HCT116 (cell line): Measurements from ENCODE around the gene TPRG1. TPM values are rescaled to one million over a fixed set of nuclear protein-coding genes. Genes with fewer than 3 reads are reported as not detected.

ENCODE experiments used
- ATAC-seq: fragments of 200-7000 bp; cut with Tn5 transposase; 2 replicates; pipeline ENCODE4 v1.9.1; 2020; ENCODE audit warnings: mild to moderate bottlenecking, moderate library complexity
- BruUV-seq: library from RNA; stranded (reverse); fragments of 400-500 nt; replicated peaks from 2 replicates; lab custom pipeline; 2021; lab: Mats Ljungman, UMichigan
- CTCF ChIA-PET: fragments of 300-600 bp; sonication (Branson Sonifier 250); formaldehyde crosslinking; loops from one replicate; lab custom pipeline; 2021; ENCODE audit warnings: antibody characterized with exemption; lab: Charles Lee
- POLR2A ChIA-PET: fragments of 300-600, 350-600 bp; sonication (Branson Sonifier 250); formaldehyde crosslinking; loops from one replicate; lab custom pipeline; 2021; ENCODE audit warnings: antibody characterized with exemption; lab: Charles Lee
- RAD21 ChIA-PET, 2 experiments: fragments of 300-600 bp; sonication (Branson Sonifier 250); formaldehyde crosslinking; loops; one replicate each; lab custom pipeline; 2023; ENCODE audit warnings: low total read pairs in 2 of 2; ENCODE audit not compliant: uncharacterized antibody in 2 of 2, unreplicated experiment in 2 of 2, low non-redundant PET in 1 of 2; lab: Charles Lee
- DNase-seq: peaks from one replicate; pipeline ENCODE4 v3.0.0-alpha.2; 2010; ENCODE audit warnings: low read depth, low spot score
- H2AFZ ChIP-seq: fragments of 200-600 bp; shearing (Covaris generic), sonication (generic); 2 replicates; pipeline ENCODE4 v1.6.1; 2017; ENCODE audit warnings: low read depth, mixed run types, mixed read lengths, antibody characterized with exemption, low read length; ENCODE audit not compliant: poor library complexity, severe bottlenecking
- H3K27ac ChIP-seq: 2 replicates; pipeline ENCODE4 v1.5.1; 2012; ENCODE audit warnings: low read depth, low read length
- H3K27me3 ChIP-seq: fragments of 200-600 bp; sonication (generic); 2 replicates; pipeline ENCODE4 v1.6.1; 2016; ENCODE audit warnings: mixed run types, low read length, mixed read lengths; ENCODE audit not compliant: insufficient read depth
- H3K36me3 ChIP-seq, 2 experiments: fragments of 200-500 bp in 1 of 2; fragments of 200-600 bp in 1 of 2; sonication (Bioruptor generic) in 1 of 2; sonication (generic) in 1 of 2; 2 replicates each; pipeline versions ENCODE4 v1.5.1 to v1.6.1; 2014 to 2016; ENCODE audit warnings: low read length in 2 of 2, inconsistent platforms in 1 of 2, mixed read lengths in 1 of 2, mixed run types in 1 of 2; ENCODE audit not compliant: insufficient read depth in 2 of 2, control insufficient read depth in 1 of 2
- H3K4me1 ChIP-seq, 2 experiments: fragments of 200-600 bp in 1 of 2; sonication (generic) in 1 of 2; 2 replicates each; pipeline versions ENCODE4 v1.5.1 to v1.6.1; 2012 to 2017; ENCODE audit warnings: low read length in 2 of 2, inconsistent platforms in 1 of 2, mild to moderate bottlenecking in 1 of 2, mixed read lengths in 1 of 2, mixed run types in 1 of 2, moderate library complexity in 1 of 2; ENCODE audit not compliant: insufficient read depth in 2 of 2, control insufficient read depth in 1 of 2
- H3K4me2 ChIP-seq: fragments of 200-600 bp; sonication (generic); 2 replicates; pipeline ENCODE4 v1.6.1; 2017; ENCODE audit warnings: mixed run types, low read length, mixed read lengths
- H3K4me3 ChIP-seq, 2 experiments: fragments of 200-600 bp in 1 of 2; sonication (generic) in 1 of 2; replicated peaks in 1 of 2; 2 replicates each; pipeline ENCODE4 v1.5.1; 2011 to 2016; ENCODE audit warnings: low read length in 2 of 2, control low read depth in 1 of 2, low read depth in 1 of 2, mild to moderate bottlenecking in 1 of 2, mixed read lengths in 1 of 2, mixed run types in 1 of 2
- H3K79me2 ChIP-seq: fragments of 200-600 bp; sonication (generic); 2 replicates; pipeline ENCODE4 v1.6.1; 2017; ENCODE audit warnings: mild to moderate bottlenecking, mixed run types, low read length, moderate library complexity, mixed read lengths; ENCODE audit not compliant: insufficient read depth
- H3K9ac ChIP-seq: fragments of 200-600 bp; sonication (generic); 2 replicates; pipeline ENCODE4 v1.6.1; 2016; ENCODE audit warnings: low read length, mixed read lengths
- H3K9me2 ChIP-seq: fragments of 200-600 bp; sonication (generic), shearing (Covaris generic); 2 replicates; pipeline ENCODE4 v1.6.1; 2017; ENCODE audit warnings: mixed run types, mild to moderate bottlenecking, moderate library complexity; ENCODE audit not compliant: insufficient read depth
- H3K9me3 ChIP-seq, 2 experiments: fragments of 200-500 bp in 1 of 2; fragments of 200-600 bp in 1 of 2; sonication (Bioruptor generic) in 1 of 2; sonication (generic) in 1 of 2; 2 replicates each; pipeline ENCODE4 v1.6.1; 2014 to 2017; ENCODE audit warnings: low read length in 2 of 2, mixed read lengths in 2 of 2, inconsistent platforms in 1 of 2, low read depth in 1 of 2, mild to moderate bottlenecking in 1 of 2, mixed run types in 1 of 2, moderate library complexity in 1 of 2; ENCODE audit not compliant: control insufficient read depth in 1 of 2, insufficient read depth in 1 of 2
- H4K20me1 ChIP-seq: fragments of 200-600 bp; sonication (generic), shearing (Covaris generic); 2 replicates; pipeline ENCODE4 v1.6.1; 2017; ENCODE audit warnings: mixed run types, mild to moderate bottlenecking, moderate library complexity; ENCODE audit not compliant: insufficient read depth
- CEBPB ChIP-seq: IDR thresholded peaks from 2 replicates; pipeline ENCODE4 v1.6.1; 2012; ENCODE audit warnings: low read depth
- EGR1 ChIP-seq: IDR thresholded peaks from 2 replicates; pipeline ENCODE4 v1.6.1; 2012; ENCODE audit warnings: low read depth
- EZH2 ChIP-seq: fragments of 200-600 bp; sonication (generic); IDR thresholded peaks from 2 replicates; pipeline ENCODE4 v1.6.1; 2017; ENCODE audit warnings: antibody characterized with exemption, mixed run types
- JUND ChIP-seq: IDR thresholded peaks from 2 replicates; pipeline ENCODE4 v1.6.1; 2012
- RAD21 ChIP-seq: IDR thresholded peaks from 2 replicates; pipeline ENCODE4 v1.6.1; 2012; ENCODE audit warnings: low read depth, mild to moderate bottlenecking
- intact Hi-C: fragments of 100-400 bp; cut with micrococcal nuclease; formaldehyde crosslinking; loops from 2 replicates; pipeline ENCODE4 v1.10.0; 2022
- total RNA-seq: library from RNA; stranded (reverse); gene quantifications from one replicate; pipeline ENCODE4 v1.2.1, GENCODE V29; 2021; ENCODE audit not compliant: unreplicated experiment
- TF ChIP-seq, protein P1 (sequence below): IDR thresholded peaks from 2 replicates; pipeline ENCODE4 v1.6.1; 2012
- TF ChIP-seq, protein P2 (sequence below): IDR thresholded peaks from 2 replicates; pipeline ENCODE4 v1.6.1; 2011; ENCODE audit warnings: mild to moderate bottlenecking, low read length, moderate library complexity; ENCODE audit not compliant: insufficient replicate concordance; ENCODE audit errors: extremely low read depth

The TPRG1 gene
- total RNA-seq, 1 experiment from 2014 or later = 2.8 TPM

DNA sequence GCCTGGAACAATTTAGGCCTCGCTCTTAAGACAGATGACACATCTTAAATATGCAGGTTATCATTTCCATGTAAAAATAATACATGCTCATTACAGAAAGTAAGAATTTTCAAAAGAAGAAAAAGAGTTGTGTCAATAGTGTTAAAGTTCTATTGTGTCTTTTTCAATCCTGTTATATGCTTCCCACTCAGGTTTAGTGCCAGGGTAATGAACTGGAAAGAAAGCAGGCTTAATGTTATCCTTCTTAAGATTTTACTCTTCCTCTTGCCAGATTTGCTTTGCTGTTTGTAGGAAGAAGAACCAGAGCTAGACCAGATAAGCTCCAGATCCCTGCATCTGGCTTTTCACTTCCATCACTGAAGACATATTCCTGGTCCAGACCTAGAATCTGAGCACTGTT is 128.6 kb downstream of the TPRG1 start:
- no TSS peak for BruUV-seq
- ChIA-PET POLR2A (no interaction called here), CTCF (no interaction called here), RAD21 (interaction anchor here in 1 of 2 experiments (0.7 kb wide), 1 partner anchor 30 kb away, joined by 3 read pairs; no protein-coding TSS in a partner anchor)
- H3K27me3 ChIP-seq = 0 out of 2 replicates have a peak, but pooled peaks cover 2% of the 10 kb centered on the region
- DNase-seq = no peak
- no peak overlapping the region for H3K27ac ChIP-seq
- no peaks in the 10 kb centered on the region for H4K20me1 ChIP-seq
- no peaks in the 10 kb centered on the region for H3K79me2 ChIP-seq
- ATAC-seq = no peak
- H3K9me2 ChIP-seq = no peaks in the 10 kb centered on the region; the same call in 1 of the 2 replicates
- H3K9me3 ChIP-seq = no peaks in the 10 kb centered on the region
- no peak overlapping the region for H2AFZ ChIP-seq
- intact Hi-C loops = no loop called here
- no peak for TF ChIP-seq EZH2
- TF ChIP-seq, protein P1, sequence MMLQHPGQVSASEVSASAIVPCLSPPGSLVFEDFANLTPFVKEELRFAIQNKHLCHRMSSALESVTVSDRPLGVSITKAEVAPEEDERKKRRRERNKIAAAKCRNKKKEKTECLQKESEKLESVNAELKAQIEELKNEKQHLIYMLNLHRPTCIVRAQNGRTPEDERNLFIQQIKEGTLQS = no peak
- TF ChIP-seq EGR1 = no peak
- TF ChIP-seq RAD21 = no peak
- TF ChIP-seq CEBPB = no peak
- TF ChIP-seq, protein P2, sequence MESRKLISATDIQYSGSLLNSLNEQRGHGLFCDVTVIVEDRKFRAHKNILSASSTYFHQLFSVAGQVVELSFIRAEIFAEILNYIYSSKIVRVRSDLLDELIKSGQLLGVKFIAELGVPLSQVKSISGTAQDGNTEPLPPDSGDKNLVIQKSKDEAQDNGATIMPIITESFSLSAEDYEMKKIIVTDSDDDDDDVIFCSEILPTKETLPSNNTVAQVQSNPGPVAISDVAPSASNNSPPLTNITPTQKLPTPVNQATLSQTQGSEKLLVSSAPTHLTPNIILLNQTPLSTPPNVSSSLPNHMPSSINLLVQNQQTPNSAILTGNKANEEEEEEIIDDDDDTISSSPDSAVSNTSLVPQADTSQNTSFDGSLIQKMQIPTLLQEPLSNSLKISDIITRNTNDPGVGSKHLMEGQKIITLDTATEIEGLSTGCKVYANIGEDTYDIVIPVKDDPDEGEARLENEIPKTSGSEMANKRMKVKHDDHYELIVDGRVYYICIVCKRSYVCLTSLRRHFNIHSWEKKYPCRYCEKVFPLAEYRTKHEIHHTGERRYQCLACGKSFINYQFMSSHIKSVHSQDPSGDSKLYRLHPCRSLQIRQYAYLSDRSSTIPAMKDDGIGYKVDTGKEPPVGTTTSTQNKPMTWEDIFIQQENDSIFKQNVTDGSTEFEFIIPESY = no peak
- H3K4me3 ChIP-seq = no peak overlapping the region
- no peaks in the 10 kb centered on the region for H3K36me3 ChIP-seq
- no peak overlapping the region for H3K4me2 ChIP-seq
- no peak overlapping the region for H3K9ac ChIP-seq
- peaks cover 7 to 11% of the 10 kb centered on the region in 2 experiments; a peak in 2 of 4 replicates for H3K4me1 ChIP-seq

DNA sequence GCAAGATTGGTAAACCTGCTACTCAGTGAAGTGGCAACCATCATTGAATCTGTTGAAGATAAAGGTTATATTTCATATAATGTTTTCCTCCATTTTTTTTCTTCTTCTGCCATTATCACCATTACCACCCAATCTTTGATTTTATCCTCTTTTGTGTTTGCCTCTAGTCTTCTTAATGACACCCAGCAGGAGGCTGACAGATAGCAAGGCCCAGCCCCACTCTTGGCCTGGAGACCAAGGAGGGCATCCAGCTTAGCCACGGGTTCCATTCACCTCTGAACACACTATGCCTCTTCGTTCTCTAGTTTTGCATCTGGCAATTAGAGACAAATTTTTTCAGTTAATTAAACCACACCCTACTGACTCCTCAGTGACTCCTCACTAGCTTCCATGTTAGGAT is 129.7 kb downstream of the TPRG1 start:
- H3K9me3 ChIP-seq = no peaks in the 10 kb centered on the region
- TF ChIP-seq, protein P2 = no peak
- no peak for TF ChIP-seq JUND

More for the DNA sequence above, 129.7 kb downstream of the TPRG1 start:
- ChIA-PET RAD21 (no interaction called here), POLR2A (no interaction called here), CTCF (no interaction called here)
- Histone ChIP-seq H3K27me3 (0 out of 2 replicates have a peak, but pooled peaks cover 4% of the 10 kb centered on the region), H3K9me2 (no peaks in the 10 kb centered on the region; the same call in 1 of the 2 replicates), H3K9ac (no peak overlapping the region), H3K27ac (no peak overlapping the region), H3K36me3 (no peaks in the 10 kb centered on the region), H2AFZ (no peak overlapping the region), H3K4me3 (no peak overlapping the region), H3K79me2 (no peaks in the 10 kb centered on the region), H3K4me1 (peaks cover 7 to 13% of the 10 kb centered on the region in 2 experiments; a peak in 2 of 4 replicates), H4K20me1 (no peaks in the 10 kb centered on the region), H3K4me2 (no peak overlapping the region)
- no peak for DNase-seq
- ATAC-seq = no peak
- no TSS peak for BruUV-seq
- intact Hi-C loops = no loop called here
